Inflammatory macrophage (primary cell): ENCODE results near the gene PCNX3.
A peak's percentile ranks its signal among the peaks of the same experiment; 100 is the strongest.
"Not testable (repeated sequence)": the region's sequence is repeated elsewhere in the genome, so short reads cannot be mapped to it uniquely, and the experiment has no call there.

Source experiments
- DNase-seq, 2 donors: peaks; one replicate each; pipeline ENCODE4 v3.0.0-alpha.2; 2020 to 2022

PCNX3 gene

DNA sequence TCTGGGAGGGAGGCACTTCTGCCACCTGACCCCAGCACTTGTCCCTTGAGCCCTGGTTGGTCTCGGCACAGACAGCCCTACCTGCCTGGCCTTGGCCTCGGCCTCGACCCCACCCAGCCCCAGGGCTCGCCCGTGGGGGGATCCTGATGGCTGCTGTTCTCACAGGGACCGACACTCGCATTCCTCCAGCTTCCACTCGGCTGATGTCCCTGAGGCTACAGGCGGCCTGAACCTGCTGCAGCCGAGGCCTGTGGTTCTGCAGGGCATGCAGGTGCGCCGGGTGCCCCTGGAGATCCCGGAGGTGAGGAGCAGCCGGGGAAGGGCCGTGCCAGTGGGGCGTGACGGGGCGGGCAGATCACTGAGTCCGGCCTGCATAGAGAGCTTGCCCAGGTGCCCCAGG is 5.1 kb downstream of the PCNX3 start:
- no peak for DNase-seq

DNA sequence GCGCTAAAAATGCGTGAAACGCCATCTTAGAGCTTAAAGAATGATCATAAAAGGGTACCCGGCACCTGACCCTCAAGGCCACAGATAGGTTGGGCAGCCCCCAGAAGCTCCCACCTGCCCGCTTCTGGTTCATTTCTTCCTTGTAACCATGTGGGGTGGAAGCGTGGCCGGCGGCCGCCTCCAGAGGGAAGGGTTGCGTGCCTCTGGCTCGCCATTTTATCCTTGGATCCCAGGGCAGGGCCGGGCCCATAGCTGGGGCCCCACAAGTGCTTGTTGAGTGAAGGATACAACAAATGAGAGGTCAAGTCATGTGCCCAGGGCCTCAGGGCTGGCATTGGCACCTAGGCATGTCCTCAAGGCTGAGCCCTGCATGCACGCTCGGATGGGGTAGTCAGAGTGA is 5.9 kb downstream of the PCNX3 start:
- DNase-seq = no peak

DNA sequence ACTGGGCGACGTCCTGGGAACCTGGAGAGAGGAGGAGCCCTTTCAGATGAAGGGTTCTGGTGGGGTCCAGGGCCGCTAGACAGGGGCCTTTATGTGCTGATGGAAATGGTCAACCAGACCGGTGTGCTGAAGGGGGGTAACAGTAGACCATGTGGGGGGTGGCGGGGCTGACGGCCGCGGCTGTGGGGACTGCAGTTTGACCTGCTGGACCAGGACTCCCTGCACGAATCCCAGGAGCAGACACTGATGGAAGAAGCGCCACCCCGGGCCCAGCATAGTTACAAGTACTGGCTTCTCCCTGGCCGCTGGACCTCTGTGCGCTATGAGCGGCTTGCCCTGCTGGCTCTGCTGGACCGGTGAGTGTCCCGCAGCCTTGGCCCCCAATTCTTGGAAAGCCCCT is 6.4 kb downstream of the PCNX3 start:
- DNase-seq = no peak

DNA sequence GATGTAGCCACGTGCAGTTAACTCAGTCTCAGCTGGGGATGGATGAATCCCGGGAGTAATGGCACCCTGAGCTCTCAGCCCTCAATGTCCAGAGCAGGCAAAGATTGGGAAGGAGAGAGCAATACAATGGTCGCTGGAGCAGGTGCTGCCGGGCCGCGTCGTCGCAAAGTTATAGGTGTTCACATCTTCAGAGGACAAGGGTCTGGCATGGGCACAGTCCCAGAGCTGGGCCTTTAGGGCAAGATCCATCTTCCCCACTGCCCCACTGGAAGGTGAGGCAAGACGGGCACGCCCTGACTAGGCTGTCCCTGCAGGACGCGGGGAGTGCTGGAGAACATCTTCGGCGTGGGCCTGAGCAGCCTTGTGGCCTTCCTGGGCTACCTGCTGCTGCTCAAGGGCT is 7.6 kb downstream of the PCNX3 start:
- DNase-seq = no peak

DNA sequence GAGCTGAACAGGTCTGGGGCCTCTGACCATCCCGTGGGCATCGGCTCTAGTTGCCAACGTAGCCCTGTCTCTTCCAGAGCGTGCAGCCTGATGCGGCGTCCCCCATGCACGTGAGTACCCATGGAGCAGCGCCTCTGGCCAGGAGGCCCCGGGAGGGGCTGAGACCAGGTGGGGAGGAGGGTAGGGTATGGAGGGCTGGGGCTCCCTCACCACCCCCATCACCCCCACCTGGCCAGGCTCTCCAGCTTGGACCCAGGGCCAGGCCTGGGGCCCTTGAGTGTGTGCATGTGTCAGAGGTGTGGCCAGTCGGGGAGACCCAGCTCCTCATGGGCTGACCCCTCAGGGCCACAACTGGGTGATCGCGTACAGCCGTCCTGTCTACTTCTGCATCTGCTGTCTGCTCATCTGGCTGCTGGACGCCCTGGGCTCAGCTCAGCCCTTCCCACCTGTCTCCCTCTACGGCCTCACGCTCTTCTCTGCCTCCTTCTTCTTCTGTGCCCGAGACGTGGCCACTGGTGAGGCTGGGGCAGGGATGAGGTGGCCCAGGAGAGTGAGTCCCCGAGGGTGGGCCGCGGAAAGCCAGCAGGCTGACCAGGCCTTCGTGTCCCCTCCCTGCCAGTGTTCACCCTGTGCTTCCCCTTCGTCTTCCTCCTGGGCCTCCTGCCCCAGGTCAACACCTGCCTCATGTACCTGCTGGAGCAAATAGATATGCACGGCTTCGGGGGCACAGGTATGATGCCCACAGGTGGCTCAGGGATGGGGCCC is 8.5 kb downstream of the PCNX3 start:
- DNase-seq = no peak

DNA sequence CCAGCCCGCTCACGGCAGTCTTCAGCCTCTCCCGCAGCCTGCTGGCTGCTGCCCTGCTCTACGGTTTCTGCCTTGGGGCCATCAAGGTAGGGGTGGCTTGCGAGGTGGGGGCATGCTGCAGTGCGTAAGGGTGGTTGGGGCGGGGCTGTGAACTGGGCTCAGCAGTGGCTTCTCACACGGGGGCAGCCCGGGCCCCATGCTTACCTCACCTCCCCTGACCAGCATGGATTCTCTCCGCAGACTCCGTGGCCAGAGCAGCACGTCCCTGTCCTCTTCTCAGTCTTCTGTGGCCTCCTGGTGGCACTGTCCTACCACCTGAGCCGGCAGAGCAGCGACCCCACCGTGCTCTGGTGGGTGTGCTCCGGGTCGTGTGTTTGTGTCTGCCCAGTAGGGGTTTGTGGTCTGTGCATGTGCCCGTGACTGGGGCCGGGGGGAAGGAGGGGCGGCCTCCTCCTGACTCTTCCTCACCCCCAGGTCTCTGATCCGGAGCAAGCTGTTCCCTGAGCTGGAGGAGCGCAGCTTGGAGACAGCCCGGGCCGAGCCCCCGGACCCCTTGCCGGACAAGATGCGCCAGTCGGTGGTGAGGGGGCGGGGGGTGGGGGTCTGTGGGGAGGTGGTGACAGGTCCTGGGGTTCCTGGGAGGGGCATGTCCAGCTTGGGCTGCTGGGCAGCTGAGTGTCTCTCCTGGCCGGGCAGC is 9.5 kb downstream of the PCNX3 start:
- DNase-seq = no peak

DNA sequence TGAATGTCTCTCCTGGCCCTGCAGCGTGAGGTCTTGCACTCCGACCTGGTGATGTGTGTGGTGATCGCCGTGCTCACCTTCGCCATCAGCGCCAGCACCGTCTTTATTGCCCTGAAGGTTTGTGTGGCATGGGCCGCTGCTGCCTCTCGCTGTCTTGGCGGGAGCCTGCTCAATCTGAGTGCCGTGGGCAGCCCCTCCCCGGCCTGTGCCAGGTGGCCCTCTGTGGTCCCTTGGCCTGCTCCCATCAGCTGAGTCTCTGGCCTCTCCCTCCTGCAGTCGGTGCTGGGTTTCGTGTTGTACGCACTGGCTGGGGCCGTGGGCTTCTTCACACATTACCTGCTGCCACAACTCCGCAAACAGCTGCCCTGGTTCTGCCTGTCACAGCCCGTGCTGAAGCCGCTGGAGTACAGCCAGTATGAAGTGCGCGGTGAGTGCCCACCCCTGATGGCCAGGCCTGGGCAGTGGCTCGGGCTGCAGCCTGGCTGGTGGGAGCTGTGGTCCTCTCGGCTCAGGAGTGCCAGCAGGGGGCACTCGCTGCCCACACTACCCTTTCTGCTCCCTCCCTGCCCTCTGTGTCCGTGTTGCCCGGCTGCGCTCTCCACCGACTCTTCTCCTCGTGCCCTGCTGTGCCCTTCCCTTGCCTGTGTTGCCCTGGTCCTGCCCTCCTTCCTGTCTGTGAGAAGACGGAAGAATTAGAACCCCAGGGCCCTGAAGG is 10.2 kb downstream of the PCNX3 start:
- DNase-seq = peak; percentile 68 to 69

DNA sequence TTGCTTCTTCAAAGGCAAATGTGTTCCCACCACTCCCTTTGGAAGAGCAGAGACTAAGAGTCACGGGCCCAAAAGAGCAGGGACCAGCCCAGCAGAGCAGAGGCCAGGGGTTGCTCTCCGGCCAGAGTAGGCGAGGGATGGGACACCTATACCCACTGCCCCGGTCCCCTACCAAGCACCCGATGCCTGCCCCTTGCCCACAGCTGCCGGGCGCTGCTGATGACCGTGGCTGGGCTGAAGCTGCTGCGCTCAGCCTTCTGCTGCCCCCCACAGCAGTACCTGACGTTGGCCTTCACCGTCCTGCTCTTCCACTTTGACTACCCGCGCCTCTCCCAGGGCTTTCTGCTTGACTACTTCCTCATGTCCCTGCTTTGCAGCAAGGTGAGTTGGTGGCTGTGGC is 11.6 kb downstream of the PCNX3 start:
- no peak for DNase-seq

DNA sequence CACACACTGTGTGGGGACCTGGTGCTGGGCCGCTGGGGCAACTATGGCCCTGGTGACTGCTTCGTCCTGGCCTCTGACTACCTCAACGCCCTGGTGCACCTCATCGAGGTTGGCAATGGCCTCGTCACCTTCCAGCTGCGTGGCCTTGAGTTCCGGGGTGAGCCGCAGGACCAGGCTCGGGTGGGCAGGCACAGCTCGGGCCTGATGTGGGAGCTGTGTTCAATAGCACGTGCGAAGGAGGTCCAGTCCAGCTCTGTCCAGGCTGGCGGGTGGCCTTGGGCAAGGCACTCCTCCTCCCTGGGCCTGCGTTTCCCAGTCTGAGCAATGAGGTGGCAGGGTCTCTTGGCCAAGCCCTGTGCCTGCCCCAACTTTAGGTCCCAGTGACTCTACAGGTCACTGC is 14.0 kb downstream of the PCNX3 start:
- DNase-seq = no peak

DNA sequence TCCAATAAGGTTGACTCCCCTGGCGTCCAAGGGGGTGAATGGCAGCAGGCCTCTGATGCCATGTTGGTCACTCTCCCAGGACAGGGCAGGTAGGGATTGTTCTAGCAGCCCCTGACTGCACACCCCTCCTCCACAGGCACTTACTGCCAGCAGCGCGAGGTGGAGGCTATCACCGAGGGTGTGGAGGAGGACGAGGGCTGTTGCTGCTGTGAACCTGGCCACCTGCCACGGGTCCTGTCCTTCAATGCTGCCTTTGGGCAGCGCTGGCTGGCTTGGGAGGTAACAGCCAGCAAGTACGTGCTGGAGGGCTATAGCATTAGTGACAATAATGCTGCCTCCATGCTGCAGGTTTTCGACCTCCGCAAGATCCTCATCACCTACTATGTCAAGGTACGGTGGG is 14.6 kb downstream of the PCNX3 start:
- no peak for DNase-seq

DNA sequence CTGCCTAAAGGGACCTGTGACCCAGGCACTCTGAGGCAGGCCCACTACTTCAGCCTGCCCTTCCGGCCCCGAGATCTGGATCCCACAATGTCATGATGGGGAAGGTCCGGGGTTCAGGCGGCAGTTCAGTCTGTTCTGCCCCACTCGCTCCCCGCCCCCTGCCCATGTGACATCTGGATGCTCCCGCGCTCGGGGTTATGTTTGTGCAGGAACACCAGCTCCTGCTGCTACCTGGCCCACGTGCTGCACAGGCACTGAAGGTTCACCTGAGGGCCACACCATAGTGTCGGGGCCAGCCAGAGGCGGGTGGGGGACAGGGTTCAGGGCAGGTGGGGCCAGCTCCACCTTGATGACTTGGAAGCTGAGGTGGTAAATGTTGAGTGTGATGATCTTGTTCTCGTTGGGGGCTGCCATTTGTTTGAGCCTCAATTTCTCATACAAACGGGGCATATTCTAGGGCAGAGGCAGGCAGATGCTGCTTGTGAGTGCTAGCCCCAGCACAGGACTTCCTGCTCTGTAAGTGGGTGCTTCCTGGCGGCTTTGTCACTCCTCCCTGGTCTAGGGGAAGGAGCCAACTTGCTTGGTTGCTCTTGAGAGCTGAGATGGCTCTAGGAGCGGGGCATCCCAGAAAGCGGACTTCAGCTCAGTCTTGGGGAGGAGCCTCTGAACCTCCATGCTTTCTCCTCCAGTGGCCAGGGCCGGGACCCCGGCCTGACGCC is 18.0 kb downstream of the PCNX3 start:
- peak in 1 of 2 donors; percentile 25 for DNase-seq

DNA sequence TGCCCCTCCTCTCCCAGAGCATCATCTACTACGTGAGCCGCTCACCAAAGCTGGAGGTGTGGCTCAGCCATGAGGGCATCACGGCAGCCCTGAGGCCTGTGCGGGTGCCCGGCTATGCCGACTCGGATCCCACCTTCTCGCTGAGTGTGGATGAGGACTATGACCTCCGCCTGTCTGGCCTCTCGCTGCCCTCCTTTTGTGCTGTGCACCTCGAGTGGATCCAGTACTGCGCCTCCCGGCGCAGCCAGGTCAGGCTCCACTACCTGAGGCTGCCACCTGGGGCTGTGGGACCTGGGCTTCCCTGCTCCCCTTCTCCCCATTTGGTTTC is 18.5 kb downstream of the PCNX3 start:
- no peak for DNase-seq

DNA sequence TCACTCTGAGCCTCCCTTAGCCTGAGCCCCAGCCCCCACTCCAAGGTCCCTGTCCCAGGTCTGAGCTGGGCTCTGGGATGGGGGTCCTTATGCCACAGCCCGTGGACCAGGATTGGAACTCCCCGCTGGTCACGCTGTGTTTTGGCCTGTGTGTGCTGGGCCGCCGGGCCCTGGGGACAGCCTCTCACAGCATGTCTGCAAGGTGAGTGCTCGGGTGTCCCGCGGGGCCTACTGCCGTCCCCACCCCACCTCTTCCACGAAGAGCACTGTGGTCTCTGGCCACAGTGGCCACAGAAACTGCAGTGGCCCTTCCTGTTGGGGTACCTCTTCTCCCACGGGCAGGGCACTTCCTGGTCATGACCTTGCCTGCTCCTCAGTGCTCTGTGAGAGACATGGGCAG is 18.9 kb downstream of the PCNX3 start:
- DNase-seq = no peak

DNA sequence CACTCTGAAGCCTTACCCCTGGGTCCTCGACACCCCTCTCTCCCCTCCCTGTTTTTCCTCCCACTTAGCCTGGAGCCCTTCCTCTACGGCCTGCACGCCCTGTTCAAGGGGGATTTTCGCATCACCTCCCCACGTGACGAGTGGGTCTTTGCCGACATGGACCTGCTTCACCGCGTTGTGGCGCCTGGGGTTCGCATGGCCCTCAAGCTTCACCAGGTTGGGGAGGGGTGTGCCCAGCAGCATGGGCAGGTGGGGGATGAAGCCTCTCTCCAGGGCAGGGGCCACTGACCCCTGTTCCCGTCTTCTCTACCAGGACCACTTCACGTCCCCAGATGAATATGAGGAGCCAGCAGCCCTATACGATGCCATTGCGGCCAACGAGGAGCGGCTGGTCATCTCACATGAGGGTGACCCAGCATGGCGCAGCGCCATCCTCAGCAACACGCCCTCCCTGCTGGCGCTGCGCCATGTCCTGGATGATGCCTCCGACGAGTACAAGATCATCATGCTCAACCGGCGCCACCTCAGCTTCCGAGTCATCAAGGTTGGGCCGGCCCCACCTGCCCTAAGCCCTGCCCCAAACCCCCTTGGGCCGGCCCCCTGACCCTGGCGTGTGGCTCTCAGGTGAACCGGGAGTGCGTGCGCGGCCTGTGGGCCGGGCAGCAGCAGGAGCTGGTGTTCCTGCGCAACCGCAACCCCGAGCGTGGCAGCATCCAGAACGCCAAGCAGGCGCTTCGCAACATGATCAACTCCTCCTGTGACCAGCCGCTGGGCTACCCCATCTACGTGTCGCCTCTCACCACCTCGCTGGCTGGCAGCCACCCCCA is 19.5 kb downstream of the PCNX3 start:
- DNase-seq = no peak

DNA sequence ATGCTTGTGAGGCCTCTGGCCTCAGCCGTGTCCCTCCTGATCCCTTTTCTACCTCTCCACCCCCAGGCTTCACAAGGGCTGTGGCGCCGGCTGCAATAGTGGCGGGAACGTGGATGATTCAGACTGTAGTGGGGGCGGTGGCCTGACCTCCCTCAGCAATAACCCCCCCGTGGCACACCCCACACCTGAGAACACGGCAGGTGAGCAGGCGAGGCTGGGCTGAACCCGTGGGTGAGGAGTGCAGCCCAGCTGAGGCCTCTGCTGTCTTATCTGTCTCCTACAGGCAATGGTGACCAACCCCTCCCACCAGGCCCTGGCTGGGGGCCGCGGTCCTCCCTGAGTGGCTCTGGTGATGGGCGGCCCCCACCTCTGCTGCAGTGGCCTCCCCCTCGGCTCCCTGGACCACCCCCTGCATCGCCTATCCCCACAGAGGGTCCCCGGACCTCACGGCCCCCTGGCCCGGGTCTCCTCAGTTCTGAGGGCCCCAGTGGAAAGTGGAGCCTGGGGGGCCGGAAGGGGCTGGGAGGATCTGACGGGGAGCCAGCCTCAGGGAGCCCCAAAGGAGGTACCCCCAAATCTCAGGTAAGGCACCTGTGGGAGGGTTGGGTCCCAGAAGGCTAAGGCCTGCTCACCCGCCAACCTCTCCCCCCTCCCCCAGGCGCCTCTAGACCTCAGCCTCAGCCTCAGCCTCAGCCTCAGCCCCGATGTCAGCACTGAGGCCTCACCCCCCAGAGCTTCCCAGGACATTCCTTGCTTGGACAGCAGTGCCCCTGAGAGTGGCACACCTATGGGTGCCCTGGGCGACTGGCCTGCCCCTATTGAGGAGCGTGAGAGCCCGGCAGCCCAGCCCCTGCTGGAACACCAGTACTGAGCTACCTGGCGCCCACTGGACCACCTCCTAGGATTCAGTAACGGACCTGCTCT is 20.8 kb downstream of the PCNX3 start:
- DNase-seq = no peak

DNA sequence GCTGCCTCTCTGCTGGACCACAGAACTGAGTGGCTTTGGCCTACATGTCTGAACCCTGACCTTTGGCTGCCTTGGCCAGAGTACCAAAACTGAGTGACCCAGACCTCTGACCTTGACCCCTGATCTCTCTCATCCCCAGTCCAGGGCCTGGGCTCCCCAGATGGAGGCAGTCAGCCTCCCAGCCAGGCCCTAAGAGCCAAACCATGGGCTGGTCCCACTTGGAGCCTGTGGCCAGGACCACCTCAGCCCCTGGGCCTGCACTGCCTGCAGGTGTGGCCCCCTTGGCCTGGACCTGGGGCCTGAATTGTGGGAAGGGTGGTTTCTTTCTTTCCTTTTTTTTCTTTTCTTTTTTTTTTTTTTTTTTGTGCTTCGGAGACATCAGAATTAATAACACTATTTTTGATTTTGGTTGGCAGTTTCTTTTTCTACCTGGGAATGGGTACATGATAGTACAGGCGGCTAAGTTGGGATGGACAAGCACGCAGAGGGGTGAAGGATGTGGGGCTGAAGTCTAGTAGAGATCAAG is 21.5 kb downstream of the PCNX3 start:
- no peak for DNase-seq

DNA sequence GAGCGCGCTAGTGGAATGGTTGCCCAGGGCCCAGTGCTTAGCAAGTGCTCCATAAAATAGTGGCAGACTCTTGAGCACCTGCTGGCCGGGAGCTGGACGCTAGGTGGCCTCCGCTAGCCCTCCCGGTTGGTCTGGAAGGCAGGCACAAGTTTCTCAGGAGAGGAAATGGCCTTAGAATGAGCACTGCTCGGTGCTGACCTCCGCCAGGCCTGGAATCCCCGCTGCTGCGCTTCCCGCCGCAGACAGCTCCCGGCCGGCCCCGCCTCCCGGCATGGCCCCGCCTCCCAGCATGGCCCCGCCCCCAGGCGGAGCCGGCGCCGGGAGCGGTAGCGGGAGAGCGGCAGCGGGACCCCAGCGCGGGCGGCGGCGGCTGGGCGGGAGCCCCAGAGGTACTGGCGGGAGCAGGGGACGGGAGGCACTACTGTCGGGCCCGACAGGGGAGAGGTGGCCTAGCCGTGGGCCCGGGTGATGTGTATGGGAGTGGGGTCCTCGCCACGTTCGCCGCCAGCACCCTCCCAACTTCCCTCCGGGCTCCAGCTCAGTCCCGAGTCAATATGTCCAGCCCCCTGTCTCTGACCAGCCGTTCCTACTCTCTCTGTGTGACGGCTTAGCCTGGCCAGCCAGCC is 22.3 kb downstream of the PCNX3 start, which contains the start of gene SIPA1:
SIPA1 (plus strand) TSS at position 308 of the 626 bp plus-strand sequence. CDS start 2,821 bp downstream, outside the sequence.
- peak; percentile 73 to 83 for DNase-seq

DNA sequence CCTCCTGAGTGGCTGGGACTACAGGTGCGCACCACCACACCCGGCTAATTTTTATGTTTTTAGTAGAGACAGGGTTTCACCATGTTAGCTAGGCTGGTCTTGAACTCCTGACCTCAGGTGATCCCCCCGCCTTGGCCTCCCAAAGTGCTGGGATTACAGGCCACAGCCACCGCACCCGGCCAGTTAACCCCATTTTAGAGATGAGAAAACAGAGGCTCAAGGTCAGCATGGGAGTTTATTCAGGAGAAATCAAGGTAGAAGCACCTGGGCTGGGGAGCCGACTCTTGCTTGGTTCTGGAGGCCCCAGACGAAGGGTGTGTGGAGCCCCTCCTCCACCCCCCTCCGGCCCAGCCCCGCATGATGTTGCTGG is 23.6 kb downstream of the PCNX3 start:
- DNase-seq = not testable (repeated sequence)

DNA sequence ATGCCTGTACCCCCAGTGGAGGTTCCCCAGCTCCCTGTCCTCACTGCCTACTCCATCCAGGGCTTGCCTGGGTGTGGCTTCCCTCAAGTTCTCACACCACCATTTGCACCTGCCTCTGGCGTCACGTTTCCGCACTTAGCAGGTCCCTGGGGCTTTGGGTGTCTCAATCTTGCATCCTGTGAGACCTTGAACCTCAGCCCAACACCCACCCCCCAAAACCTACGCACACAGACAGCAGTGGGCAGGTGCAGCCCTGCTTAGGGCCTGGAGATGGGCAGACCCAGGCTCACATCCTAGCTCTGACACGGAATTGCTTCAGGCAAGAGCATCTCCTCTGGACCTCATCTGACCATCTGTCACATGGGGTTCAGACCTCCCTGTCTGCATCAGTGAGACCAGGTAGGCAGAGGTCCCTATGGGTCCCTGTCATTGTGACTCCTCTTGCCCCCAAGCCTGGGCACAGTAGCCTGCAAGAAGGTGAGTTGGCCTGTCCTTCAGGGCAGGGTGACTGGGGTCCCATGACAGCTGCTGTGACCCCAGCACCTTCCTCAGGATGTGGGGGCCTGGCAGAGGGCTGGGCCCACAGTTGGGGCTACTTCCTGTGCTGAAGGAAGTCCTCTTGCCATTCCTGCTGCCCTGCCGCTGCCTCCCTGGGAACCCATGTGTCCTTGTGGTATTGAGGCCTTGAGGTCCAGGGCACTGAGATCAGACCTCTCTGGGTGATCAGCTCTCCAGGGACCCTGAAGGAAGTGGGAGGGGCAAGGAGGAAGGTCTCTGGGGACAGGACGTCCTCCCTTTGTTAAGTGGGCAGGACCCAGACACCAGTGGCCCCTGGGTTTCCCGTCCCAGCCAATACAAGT is 24.3 kb downstream of the PCNX3 start:
- DNase-seq = peak; percentile 11 to 25
